AG09319 (cell line): Measurements from ENCODE around the gene KLKB1.
"Not testable (repeated sequence)": the region's sequence is repeated elsewhere in the genome, so short reads cannot be mapped to it uniquely, and the experiment has no call there.

Experiments
- DNase-seq: peaks from one replicate; pipeline ENCODE4 v3.0.0-alpha.2; 2010; ENCODE audit warnings: low read depth; ENCODE audit errors: extremely low read depth
- TF ChIP-seq, protein P1 (sequence below): IDR thresholded peaks from 2 replicates; pipeline ENCODE4 v1.5.1; 2011; ENCODE audit warnings: low read depth, mild to moderate bottlenecking, inconsistent platforms, low read length, moderate library complexity

Gene KLKB1

DNA sequence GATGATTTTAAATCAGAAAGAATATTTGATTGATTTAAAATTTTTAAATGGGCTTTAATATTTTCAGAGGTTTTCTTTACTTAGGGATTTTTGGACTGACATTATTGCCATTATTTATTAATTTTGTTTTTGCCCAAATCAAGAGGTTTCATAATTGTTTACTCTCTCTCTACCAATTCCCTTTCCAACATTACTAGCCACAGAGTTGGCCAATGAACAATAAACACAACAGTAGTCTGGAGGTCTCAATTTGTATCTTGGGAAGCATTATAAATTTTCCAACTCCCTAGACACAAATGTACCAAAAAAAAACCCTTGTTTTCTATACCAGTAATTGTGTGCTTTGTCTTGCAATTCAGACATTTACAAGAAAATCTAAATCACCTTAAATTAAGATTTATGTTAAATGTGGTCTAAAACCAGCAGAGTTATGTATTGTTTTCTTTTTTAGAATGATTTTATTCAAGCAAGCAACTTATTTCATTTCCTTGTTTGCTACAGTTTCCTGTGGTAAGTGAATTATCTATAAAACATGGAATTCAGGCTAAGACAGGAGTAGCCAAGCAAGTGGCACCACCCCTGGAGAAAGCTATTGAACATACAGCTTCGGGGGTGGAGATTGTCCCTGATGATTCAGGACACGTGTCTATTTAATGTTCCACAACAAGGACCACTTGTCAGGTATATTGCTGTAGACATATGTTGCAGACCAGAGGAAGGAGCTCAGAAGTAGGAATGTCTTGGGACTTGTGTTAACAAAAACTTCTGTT lies 622 bp downstream of the KLKB1 start:
- no peak for DNase-seq
- TF ChIP-seq, protein P1, sequence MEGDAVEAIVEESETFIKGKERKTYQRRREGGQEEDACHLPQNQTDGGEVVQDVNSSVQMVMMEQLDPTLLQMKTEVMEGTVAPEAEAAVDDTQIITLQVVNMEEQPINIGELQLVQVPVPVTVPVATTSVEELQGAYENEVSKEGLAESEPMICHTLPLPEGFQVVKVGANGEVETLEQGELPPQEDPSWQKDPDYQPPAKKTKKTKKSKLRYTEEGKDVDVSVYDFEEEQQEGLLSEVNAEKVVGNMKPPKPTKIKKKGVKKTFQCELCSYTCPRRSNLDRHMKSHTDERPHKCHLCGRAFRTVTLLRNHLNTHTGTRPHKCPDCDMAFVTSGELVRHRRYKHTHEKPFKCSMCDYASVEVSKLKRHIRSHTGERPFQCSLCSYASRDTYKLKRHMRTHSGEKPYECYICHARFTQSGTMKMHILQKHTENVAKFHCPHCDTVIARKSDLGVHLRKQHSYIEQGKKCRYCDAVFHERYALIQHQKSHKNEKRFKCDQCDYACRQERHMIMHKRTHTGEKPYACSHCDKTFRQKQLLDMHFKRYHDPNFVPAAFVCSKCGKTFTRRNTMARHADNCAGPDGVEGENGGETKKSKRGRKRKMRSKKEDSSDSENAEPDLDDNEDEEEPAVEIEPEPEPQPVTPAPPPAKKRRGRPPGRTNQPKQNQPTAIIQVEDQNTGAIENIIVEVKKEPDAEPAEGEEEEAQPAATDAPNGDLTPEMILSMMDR = no peak

DNA sequence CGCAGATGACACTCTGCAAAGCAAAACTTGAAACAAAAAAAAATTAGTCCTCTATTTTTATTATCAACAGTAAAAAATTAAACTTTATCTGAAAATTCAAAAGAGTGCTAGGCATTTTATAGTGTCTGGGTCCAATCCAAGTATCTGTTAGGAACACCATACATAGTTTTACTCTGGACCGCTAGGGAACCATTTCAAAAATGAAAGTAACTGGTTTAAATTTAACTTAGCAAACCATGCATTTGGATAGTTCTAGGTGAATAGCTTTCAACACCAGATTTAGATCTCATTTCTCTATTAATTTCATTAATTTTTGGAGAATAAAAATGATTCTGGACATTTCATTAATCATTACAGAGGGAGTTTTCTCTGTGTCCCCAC lies 1.2 kb downstream of the KLKB1 start:
- TF ChIP-seq, protein P1 = no peak
- DNase-seq = no peak

DNA sequence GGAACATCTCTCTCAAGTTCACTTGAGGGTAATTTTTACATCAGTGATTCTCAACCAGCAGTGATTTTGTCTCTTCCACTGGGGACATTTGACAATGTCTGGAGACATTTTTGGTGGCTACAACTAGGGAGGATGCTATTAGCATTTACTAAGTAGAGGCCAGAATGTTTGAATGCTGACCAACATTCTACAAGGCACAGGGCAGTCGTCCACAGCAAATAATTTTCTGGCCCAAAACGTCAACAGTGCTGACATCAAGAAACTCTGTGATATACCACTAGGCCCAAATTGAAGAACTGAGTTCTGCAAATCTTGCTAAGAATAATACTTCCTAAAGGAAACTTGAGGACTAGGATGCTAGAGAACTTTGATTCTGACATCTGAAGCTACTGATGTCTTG lies 7.1 kb downstream of the KLKB1 start:
- TF ChIP-seq, protein P1 = no peak
- DNase-seq = no peak

DNA sequence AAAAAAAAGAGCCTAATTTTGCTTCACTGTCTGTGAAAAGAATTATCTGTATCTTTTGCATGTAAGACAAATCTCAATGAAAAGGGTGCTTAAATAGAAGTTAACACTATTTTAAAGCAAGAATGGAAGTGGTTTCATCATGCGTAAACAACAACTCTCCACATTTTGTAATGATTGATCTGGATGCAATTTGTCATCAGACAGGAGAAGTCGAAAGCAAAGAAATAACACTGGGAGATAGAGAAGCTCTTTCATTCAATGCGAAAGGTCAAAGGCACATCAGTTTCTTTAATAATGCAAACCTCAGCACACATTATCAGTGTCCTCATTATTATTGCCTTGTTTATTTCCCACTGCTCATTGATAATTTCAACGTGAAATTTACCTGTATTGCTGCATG lies 8.8 kb downstream of the KLKB1 start:
- TF ChIP-seq, protein P1 = no peak
- DNase-seq = no peak

DNA sequence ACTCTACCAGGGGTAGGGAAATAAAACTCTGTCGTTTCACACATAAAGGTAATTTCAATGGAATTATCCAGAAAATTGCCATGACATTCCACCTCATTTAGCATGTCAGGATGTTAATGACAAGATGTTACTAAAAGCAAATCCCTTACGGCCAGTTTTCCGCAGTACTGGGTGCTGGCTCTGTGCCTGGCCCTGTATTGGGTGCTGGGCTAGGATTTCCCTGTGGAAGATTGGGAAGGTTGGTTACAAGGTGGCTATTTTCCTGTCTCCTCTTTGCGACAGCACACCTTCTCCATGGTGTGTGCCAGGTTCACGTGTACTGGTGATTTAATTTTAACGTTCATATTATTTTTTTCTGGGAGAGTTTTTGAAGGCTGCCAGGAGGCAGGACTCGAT lies 13.1 kb downstream of the KLKB1 start:
- no peak for DNase-seq
- TF ChIP-seq, protein P1 = no peak

DNA sequence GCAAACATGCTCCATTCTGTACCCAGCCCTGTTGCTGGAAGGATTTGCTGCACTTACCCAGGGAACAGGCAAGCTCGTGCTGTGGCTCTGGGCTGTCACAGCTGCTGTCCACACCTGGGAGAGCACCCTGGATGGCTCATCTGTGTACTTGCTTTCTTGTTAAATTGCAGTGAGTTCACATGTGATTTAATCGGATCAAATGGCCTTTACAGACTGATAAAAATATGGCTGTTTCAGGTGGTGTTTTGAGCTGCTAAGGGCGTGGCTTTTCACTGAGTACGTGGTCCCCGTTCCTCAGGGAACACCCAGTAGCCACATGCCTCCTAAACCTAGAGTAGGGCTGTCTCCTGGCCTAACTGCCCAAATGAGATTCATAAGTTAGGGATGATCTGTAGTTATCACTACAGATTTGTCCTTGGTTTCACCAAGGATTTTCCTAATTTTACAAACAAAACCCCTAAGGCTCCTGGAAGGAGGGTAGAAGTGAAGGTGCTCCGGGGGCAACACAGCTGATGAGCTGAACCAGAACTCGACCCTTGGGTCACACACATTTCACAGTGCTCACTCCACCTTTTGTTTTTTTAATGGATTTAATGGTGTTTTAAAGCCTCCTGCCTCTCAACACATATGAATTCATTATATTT lies 13.7 kb downstream of the KLKB1 start:
- TF ChIP-seq, protein P1 = no peak
- DNase-seq = no peak

DNA sequence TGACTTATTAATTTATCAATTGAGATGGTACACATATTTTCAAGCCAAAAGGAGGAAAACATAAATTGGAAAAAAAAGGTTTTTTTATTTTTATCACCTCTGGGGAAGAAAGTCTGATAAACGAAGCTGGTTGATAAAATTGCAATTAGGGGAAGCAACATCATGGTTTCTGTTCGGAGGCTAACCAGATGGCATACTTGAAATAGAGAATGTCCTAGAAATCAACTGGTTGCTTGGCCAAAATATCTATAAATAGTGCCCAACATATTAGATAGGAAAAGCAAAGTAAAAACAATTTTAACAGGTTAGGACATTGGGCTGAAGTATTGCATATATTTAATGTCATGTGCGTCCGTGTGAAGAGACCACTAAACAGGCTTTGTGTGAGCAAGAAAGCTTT lies 14.3 kb downstream of the KLKB1 start:
- TF ChIP-seq, protein P1 = no peak
- no peak for DNase-seq

DNA sequence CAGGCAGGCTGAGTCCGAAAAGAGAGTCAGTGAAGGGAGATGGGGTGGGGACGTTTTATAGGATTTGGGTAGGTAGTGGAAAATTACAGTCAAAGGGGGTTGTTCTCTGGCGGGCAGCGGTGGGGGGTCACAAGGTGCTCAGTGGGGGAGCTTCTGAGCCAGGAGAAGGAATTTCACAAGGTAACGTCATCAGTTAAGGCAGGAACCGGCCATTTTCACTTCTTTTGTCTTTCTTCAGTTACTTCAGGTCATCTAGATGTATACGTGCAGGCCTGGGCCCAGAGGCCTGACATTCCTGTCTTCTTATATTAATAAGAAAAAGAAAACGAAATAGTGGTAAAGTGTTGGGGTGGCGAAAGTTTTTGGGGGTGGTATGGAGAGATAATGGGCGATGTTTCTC lies 14.7 kb downstream of the KLKB1 start:
- not testable (repeated sequence) for DNase-seq
